HL-60 (cell line): ENCODE measurements around the gene TAS2R60.

ENCODE experiments used
- DNase-seq, 2 experiments: peaks; one replicate each; pipeline ENCODE4 v3.0.0-alpha.2; 2010 to 2020; ENCODE audit warnings: low read depth in 1 of 2, low spot score in 1 of 2
- H3K27ac ChIP-seq: fragments of 250-450 bp; sonication (Bioruptor Pico); replicated peaks from 2 replicates; pipeline ENCODE4 v1.5.1; 2020; ENCODE audit warnings: mild to moderate bottlenecking, moderate library complexity
- H3K27me3 ChIP-seq: fragments of 250-450 bp; sonication (Bioruptor Pico); 2 replicates; pipeline ENCODE4 v1.5.1; 2021; ENCODE audit warnings: mild to moderate bottlenecking, moderate library complexity; ENCODE audit not compliant: insufficient read depth, poor library complexity, severe bottlenecking
- H3K4me3 ChIP-seq: replicated peaks from 2 replicates; pipeline ENCODE4 v1.5.1; 2011; ENCODE audit warnings: mild to moderate bottlenecking, control low read depth, low read length; ENCODE audit not compliant: insufficient read depth
- CTCF ChIP-seq: IDR thresholded peaks from one replicate; pipeline ENCODE4 v1.5.1; 2011; ENCODE audit warnings: low read length, control low read depth, inconsistent platforms; ENCODE audit not compliant: insufficient read depth
- GABPA ChIP-seq: IDR thresholded peaks from 2 replicates; pipeline ENCODE4 v1.6.1; 2012; ENCODE audit warnings: low read depth
- POLR2AphosphoS5 ChIP-seq: IDR thresholded peaks from 2 replicates; pipeline ENCODE4 v1.6.1; 2012; ENCODE audit warnings: low read depth
- REST ChIP-seq: IDR thresholded peaks from 2 replicates; pipeline ENCODE4 v1.6.1; 2012; ENCODE audit warnings: low read depth; ENCODE audit not compliant: insufficient replicate concordance
- SPI1 ChIP-seq: IDR thresholded peaks from 2 replicates; pipeline ENCODE4 v1.6.1; 2012; ENCODE audit warnings: low read depth, mild to moderate bottlenecking, borderline replicate concordance

TAS2R60 gene

GRCh38 chr7:143449793-143450192 is 6.5 kb downstream of the TAS2R60 start:
- no peak overlapping the region for H3K4me3 ChIP-seq
- no peak overlapping the region for H3K27ac ChIP-seq
- TF ChIP-seq REST: no peak
- no peak for TF ChIP-seq POLR2AphosphoS5
- DNase-seq: no peak
- peaks cover 6% of the 10 kb centered on the region for H3K27me3 ChIP-seq

GRCh38 chr7:143451122-143451521 is 7.9 kb downstream of the TAS2R60 start:
- Histone ChIP-seq H3K4me3 (no peak overlapping the region), H3K27me3 (no peaks in the 10 kb centered on the region), H3K27ac (no peak overlapping the region)
- no peak for TF ChIP-seq CTCF
- TF ChIP-seq REST: no peak
- TF ChIP-seq GABPA: no peak
- TF ChIP-seq POLR2AphosphoS5: no peak
- no peak for TF ChIP-seq SPI1
- DNase-seq: no peak

GRCh38 chr7:143451746-143452145 is 8.5 kb downstream of the TAS2R60 start:
- H3K27me3 ChIP-seq: no peaks in the 10 kb centered on the region
- no peak for DNase-seq
- no peak overlapping the region for H3K4me3 ChIP-seq
- TF ChIP-seq REST (no peak), CTCF (no peak), POLR2AphosphoS5 (no peak), GABPA (no peak), SPI1 (no peak)
- no peak overlapping the region for H3K27ac ChIP-seq

GRCh38 chr7:143452495-143452894 is 9.2 kb downstream of the TAS2R60 start:
- H3K27ac ChIP-seq: no peak overlapping the region
- no peak for DNase-seq
- no peak for TF ChIP-seq CTCF
- no peak for TF ChIP-seq GABPA
- no peak for TF ChIP-seq SPI1
- no peak for TF ChIP-seq REST
- no peak for TF ChIP-seq POLR2AphosphoS5
- no peaks in the 10 kb centered on the region for H3K27me3 ChIP-seq
- H3K4me3 ChIP-seq: no peak overlapping the region
